Stimulated activated naive CD4-positive, alpha-beta T cell (primary cell): ENCODE data around the gene KIF12.
"Not testable (repeated sequence)": the region's sequence is repeated elsewhere in the genome, so short reads cannot be mapped to it uniquely, and the experiment has no call there.

Experiments used
- DNase-seq, 6 experiments: peaks; one replicate each; lab custom pipeline; 2025; lab: John Stamatoyannopoulos, UW

The KIF12 gene

DNA sequence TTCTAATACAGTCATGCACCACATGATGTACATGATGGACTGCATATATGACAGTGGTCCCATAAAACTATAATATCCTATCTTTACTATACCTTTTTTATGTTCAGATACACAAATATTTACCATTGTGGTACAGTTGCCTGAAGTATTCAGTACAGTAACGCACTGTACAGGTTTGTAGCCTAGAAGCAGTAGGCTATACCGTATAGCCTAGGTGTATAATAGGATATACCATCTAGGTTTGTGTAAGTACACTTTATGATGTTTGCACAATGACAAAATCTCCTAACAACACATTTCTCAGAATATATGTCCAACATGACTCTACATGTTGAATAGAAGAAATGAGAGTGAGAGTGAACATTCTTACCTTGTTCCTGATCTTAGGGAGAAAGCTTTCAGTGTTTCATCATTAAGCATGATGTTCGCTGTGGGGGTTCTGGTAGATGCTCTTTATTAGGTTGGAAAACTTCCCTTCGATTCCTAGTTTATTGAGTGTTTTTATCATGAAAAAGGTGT is 52.8 kb downstream of the KIF12 start:
- DNase-seq, result no peak

DNA sequence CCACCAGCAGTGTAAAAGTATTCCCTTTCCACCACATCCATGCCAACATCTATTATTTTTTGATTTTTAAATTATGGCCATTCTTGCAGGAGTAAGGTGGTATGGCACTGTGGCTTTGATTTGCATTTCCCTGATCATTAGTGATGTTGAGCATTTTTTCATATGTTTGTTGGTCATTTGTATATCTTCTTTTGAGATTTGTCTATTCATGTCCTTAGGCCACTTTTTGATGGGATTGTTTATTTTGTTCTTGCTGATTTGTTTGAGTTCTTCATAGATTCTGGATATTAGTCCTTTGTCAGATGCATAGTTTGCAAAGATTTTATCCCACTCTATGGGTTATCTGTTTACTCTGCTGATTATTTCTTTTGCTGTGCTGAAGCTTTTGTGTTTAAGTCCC is 55.4 kb downstream of the KIF12 start:
- DNase-seq, result not testable (repeated sequence)
